K562 (cell line): ENCODE data around the gene RAI14. TPM values are rescaled to one million over a fixed set of nuclear protein-coding genes. Genes with fewer than 3 reads are reported as not detected.

Experiments used
- BACH1 ChIP-seq: fragments of 200-800 bp; sonication (Bioruptor generic); IDR thresholded peaks from 2 replicates; pipeline ENCODE4 v1.6.1; 2016; ENCODE audit warnings: missing genetic modification characterization, missing compliant biosample characterization
- CHAMP1 ChIP-seq: fragments of 450-650 bp; IDR thresholded peaks from 2 replicates; pipeline ENCODE4 v1.6.1; 2016; ENCODE audit warnings: mild to moderate bottlenecking
- CHD4 ChIP-seq: fragments of 200-600 bp; sonication (generic); IDR thresholded peaks from 3 replicates; pipeline ENCODE4 v1.6.1; 2012; ENCODE audit warnings: low read depth, mild to moderate bottlenecking, mixed read lengths, low read length, inconsistent platforms; ENCODE audit not compliant: insufficient read depth, insufficient replicate concordance, poor library complexity, severe bottlenecking
- CTBP1 ChIP-seq: fragments of 450-650 bp; IDR thresholded peaks from 2 replicates; pipeline ENCODE4 v1.6.1; 2016; ENCODE audit warnings: borderline replicate concordance
- GATAD2B ChIP-seq: fragments of 450-650 bp; IDR thresholded peaks from 2 replicates; pipeline ENCODE4 v1.6.1; 2017; ENCODE audit warnings: mild to moderate bottlenecking, borderline replicate concordance
- HDAC1 ChIP-seq, 2 experiments: fragments of 450-650 bp; IDR thresholded peaks; 2 replicates each; pipeline ENCODE4 v1.6.1; 2016 to 2017; ENCODE audit warnings: inconsistent platforms in 1 of 2, mild to moderate bottlenecking in 1 of 2, moderate library complexity in 1 of 2
- HES1 ChIP-seq: fragments of 450-650 bp; IDR thresholded peaks from 2 replicates; pipeline ENCODE4 v1.6.1; 2016; ENCODE audit warnings: low read depth, mild to moderate bottlenecking, moderate library complexity
- MBD2 ChIP-seq: sonication (generic); IDR thresholded peaks from 2 replicates; pipeline ENCODE4 v1.6.1; 2016; ENCODE audit warnings: low read depth, borderline replicate concordance
- MECOM ChIP-seq: fragments of 250-450 bp; sonication (Bioruptor Pico); IDR thresholded peaks from 2 replicates; pipeline ENCODE4 v1.8.0; 2022; ENCODE audit warnings: inconsistent platforms
- MYNN ChIP-seq, 2 experiments: sonication (generic); formaldehyde crosslinking in 1 of 2; IDR thresholded peaks; 2 replicates each; pipeline versions ENCODE4 v1.5.0 to v1.6.1; 2016 to 2020; ENCODE audit warnings: antibody characterized with exemption in 1 of 2, missing genetic modification reagents in 1 of 2
- PBX2 ChIP-seq, 2 experiments: IDR thresholded peaks in 1 of 2; conservative IDR thresholded peaks in 1 of 2; 2 replicates each; pipeline ENCODE4 v1.6.1; 2016; ENCODE audit warnings: low read depth in 2 of 2, mild to moderate bottlenecking in 1 of 2, missing compliant biosample characterization in 1 of 2, missing genetic modification characterization in 1 of 2, moderate library complexity in 1 of 2
- SPI1 ChIP-seq: IDR thresholded peaks from 2 replicates; pipeline ENCODE4 v1.6.1; 2011; ENCODE audit warnings: low read depth, low read length, control low read depth, borderline replicate concordance
- ZC3H4 ChIP-seq: sonication (generic); formaldehyde crosslinking; IDR thresholded peaks from 2 replicates; pipeline ENCODE4 v1.9.0; 2021; ENCODE audit warnings: missing genetic modification reagents, borderline replicate concordance
- polyA plus RNA-seq, 8 experiments: library from polyadenylated mRNA; depleted of rRNA in 4 of 8; stranded (reverse) in 5 of 8; unstranded in 3 of 8; fragments of >200 nt; fragmentation: Nextera tagmentation in 2 of 8; fragmentation: Illumina TruSeq in 1 of 8; extraction: Ambion mirVana in 2 of 8; extraction: Trizol in 1 of 8; gene quantifications; 2 replicates each; pipeline versions ENCODE4 v1.2.1 to v1.2.3, GENCODE V29; 2011 to 2014; ENCODE audit warnings: inconsistent platforms in 1 of 8, missing spikeins in 1 of 8
- total RNA-seq, 7 experiments: library from RNA; depleted of rRNA in 6 of 7; stranded (reverse); fragments of >200 nt in 6 of 7; fragmentation: Illumina TruSeq in 2 of 7; extraction: Trizol in 2 of 7; gene quantifications; 2 replicates each; pipeline versions ENCODE4 v1.2.1 to v1.2.3, GENCODE V29; 2011 to 2021; ENCODE audit warnings: low replicate concordance in 1 of 7

The RAI14 gene
- total and polyA plus RNA-seq, 9 of the 15 experiments (the other 6 are each of a cell fraction or from before 2014, with no cell fraction given), result 11.3 to 82.5 (median 34.8) TPM

DNA sequence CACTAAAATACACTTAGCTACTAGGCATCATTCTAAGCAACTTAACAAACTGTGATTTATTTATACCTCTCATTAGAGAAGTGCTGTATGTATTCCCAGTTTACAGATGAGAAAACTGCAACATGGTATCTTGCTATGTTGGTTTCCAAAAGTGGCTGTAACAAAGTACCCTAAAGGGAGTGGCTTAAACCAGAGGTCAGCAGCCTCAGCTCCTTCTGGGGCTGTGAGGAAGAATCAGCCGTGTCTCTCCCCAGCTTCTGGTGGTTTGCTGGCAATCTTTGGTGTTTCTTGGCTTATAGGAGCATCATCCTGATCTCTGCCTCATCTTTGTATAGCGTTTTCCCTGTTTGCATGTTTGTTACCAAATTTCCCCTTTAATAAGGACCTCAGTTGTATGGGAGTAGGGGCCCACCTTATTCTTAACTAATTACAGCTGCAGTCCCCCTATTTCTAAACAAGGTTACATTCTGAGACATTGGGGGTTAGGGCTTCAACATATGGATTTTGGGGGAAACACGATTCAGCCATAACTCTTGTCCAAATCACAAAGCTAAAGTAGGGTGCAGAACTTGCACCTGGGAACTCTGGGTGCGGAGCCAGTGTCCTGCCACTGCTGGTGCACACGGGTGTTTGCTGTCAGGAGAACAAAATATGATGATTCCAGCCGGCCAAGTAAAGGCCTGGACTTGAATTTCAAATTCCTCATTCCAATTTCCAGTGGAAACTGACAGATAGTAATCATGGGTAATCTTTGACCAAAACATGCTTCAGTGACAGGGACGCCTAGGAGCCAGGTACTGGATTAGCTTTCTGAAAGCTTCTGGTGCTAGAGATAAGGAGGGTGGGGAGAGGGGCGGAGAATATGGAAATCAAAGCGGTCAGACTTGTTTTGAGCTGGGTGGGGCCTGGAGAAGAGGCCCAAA lies 43.3 kb downstream of the RAI14 start (continued):
- TF ChIP-seq CHAMP1 (peak; percentile 97), MECOM (peak; percentile 82), CHD4 (peak; percentile 38), CTBP1 (peak; percentile 96), GATAD2B (peak; percentile 98), BACH1 (peak; percentile 29; the same call in 1 of the 2 replicates), ZC3H4 (CRISPR knock-in tag) (no peak), HES1 (peak; percentile 89), MBD2 (peak; percentile 89), PBX2 (CRISPR knock-in tag; IDR thresholded peaks at IDR 0.05; ENCODE audit: low read depth) (no peak), PBX2 (tag; conservative IDR thresholded peaks at IDR 0.05; ENCODE audit: low read depth) (peak; percentile 84), HDAC1 (IDR thresholded peaks at IDR 0.05) (peak; percentile 16 to 96; a peak in 2 of 4 replicates), SPI1 (no peak), MYNN (IDR thresholded peaks at IDR 0.05) (peak; percentile 64; the same call in 1 of the 2 replicates), MYNN (CRISPR knock-in tag; IDR thresholded peaks at IDR 0.05) (no peak)
